GM21381 (cell line): Measurements from ENCODE around the gene TUBGCP2.

Experiments
- ATAC-seq: cut with Tn5 transposase; IDR thresholded peaks from one replicate; pipeline ENCODE4 v1.9.1; 2021; ENCODE audit warnings: mild to moderate bottlenecking, moderate library complexity; ENCODE audit not compliant: unreplicated experiment

TUBGCP2 gene, protein sequence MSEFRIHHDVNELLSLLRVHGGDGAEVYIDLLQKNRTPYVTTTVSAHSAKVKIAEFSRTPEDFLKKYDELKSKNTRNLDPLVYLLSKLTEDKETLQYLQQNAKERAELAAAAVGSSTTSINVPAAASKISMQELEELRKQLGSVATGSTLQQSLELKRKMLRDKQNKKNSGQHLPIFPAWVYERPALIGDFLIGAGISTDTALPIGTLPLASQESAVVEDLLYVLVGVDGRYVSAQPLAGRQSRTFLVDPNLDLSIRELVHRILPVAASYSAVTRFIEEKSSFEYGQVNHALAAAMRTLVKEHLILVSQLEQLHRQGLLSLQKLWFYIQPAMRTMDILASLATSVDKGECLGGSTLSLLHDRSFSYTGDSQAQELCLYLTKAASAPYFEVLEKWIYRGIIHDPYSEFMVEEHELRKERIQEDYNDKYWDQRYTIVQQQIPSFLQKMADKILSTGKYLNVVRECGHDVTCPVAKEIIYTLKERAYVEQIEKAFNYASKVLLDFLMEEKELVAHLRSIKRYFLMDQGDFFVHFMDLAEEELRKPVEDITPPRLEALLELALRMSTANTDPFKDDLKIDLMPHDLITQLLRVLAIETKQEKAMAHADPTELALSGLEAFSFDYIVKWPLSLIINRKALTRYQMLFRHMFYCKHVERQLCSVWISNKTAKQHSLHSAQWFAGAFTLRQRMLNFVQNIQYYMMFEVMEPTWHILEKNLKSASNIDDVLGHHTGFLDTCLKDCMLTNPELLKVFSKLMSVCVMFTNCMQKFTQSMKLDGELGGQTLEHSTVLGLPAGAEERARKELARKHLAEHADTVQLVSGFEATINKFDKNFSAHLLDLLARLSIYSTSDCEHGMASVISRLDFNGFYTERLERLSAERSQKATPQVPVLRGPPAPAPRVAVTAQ

DNA sequence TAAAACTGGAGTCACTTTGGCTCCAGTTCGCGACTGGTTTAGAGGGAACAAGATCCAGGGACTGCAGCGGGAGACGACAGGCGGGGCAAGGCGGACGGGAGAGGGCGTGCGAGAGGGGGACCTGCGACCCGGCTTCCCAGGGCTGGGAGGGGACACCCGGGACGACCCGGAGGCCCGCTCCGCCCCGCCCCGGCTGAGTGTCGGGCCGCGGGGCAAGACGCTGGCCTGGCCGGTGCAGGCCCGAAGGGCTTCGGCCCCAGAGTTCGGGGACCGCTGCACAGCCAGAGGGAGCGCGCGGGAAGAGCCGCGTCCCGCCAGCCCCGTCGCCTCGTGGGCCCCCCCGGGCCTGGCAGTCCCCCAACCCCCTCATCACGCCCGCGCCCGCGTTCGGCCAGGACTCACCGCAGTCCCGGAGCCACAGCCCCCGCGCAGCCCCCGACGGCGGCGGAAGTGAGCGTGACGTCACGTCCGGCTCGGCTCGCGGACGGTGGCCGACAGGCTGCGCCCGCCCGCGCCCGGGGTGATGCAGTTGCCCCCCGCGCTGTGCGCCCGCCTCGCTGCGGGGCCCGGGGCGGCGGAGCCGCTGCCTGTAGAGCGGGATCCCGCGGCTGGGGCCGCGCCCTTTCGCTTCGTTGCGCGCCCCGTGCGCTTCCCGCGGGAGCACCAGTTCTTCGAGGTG is at the start of gene TUBGCP2, which contains the start of gene ZNF511:
Gene TUBGCP2 (minus strand): TSS at position 452 of the 679 bp plus-strand sequence. CDS start 5,931 bp downstream, outside the sequence.
Gene ZNF511 (plus strand): TSS at position 494 of the 679 bp plus-strand sequence. CDS start 30 bp downstream, at position 524.
- ATAC-seq = peak; percentile 72

DNA sequence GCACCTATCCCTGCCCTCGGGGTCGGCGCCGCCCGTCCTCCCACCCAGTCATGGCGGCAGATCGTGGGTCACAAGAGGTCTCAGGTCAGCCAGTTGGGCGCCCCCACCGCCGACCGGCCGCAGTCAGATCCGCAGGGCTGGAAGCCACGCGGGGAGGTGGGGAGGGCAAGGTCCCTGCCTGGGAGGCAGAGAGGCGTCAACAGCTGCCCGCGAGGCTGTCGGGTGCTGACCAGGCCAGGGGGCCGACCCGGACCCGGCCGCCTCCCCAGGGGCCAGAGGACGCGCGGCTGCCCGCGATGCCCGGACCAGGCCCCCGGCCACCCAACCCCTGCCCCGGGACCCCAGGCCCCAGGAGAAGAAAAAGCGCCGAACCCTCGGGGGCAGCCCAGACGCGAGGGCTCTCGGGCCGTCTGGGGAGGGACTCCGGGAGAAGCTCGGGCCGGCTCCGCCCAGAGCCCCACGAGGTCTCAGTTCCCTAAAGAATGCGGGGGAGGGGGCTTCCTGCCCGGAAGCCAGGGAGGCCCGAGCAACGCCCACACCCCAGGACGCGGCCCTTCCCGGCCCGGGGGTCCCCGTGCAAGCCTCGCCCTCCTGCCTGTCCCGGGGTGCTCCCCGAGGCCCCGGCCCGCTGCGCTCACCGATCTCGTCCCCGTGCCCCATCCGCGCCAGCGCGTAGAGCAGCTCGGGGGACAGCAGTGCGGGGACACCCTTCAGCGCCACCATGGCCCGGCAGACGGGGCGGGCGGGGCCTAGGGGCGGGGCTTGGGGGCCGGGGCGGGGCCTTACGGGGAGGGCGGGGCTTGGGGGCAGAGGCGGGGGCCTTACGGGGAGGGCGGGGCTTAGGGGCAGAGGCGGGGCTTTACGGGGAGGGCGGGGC is 48.9 kb upstream of the TUBGCP2 start, which contains the start of gene FUOM:
Gene FUOM (minus strand): TSS at position 735 of the 877 bp plus-strand sequence. CDS start 12 bp downstream, at position 723.
- peak; percentile 68 for ATAC-seq

DNA sequence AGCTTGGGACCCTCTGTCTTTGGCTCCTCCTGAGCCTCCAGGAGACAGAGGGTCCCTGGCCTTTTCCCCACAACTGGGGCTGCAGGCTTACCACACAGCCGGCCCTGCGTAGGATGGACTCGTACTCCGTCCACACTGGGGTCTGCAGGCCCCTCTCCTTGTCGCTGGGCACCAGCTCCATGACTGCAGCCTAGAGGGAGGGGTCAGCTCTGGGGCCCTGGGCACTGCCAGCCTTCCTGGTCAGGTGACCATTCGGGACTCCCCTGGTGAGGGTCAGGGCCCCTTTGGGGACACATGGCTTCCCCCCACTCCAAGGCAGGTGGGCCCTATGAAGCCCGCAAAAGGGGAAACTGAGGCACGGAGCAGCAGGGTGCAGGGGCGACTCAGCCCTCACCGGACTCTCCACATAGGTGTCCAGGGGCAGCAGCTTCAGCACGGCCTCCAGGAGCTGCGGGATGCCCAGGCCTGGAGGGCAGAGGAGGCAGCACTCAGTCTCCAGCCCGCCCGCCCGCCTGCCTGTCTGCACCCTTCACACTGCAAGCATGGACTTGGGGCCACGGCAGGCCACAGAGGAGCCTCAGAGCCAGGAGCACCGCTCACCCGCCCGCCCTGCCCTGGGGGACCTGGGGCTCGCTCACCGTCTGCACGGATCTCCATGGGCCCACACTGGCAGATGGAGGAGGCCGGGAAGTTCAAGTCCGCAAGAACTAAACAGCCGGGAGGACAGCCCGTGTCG is 48.0 kb upstream of the TUBGCP2 start:
- no peak for ATAC-seq

DNA sequence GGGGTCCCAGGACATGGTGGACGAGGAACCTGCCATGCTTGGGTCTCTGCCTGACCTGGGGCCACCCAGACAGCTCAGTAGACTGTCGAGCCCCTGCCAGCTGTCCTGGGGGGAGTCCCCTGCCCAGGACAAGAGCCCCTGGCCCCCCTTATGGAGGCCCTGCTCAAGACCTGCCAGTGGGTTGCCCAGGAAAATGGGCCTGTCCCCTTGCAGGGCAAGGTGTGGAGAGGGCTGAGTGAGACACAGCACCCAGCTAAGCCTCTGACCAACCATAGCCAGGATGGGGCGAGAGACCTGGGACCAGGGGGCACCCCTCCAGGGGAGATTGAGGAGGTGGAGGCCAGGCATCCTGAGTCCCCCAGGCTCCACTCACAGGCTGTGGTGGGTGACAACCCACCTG is 47.3 kb upstream of the TUBGCP2 start:
- no peak for ATAC-seq

DNA sequence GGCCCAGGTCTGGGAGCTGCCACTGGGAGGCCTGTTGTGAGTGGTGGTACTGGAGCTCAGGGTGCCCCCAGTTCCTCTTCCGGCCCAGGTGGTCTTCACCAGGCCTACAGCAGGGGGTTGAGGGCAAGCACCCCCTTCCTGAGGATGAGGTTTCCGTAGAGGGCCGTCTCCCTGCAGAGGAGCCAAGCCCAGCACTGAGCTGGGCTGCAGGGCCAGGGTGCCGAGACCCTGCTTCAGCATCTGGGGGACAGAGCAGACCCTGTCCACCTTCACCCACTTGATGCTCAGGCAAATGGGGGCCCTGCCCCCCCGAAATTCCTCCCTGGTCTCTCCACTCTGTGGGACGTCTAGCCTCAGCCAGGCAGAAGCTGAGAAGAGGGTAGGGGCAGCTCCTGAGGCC is 46.6 kb upstream of the TUBGCP2 start:
- no peak for ATAC-seq

DNA sequence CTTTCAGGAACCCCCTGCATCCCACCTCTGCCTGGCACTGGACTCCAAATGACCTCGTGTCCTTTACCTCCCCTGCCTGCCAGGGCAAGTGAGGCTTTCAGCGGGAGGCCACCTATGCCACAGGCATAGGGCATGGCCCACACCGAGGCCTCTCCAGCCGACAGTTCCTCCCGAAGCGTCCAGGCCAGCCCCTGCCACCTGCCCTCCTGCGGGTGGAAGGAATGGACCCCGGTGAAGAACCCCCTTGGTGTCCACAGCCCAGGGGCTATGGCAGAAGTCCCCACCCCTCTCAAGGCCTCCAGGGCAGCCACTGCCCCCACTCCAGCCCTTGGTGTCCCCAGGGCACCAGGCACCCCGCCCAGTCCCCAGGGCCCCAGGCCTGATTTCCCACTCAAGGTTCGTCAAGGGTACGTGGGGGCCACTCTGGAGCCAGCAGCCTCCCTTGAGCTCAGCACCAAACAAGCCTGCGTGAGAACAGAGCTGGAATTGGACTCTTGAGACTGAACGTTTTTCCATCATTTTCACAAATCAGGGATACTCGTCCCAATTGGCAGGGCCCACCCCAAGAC is 46.1 kb upstream of the TUBGCP2 start:
- no peak for ATAC-seq

DNA sequence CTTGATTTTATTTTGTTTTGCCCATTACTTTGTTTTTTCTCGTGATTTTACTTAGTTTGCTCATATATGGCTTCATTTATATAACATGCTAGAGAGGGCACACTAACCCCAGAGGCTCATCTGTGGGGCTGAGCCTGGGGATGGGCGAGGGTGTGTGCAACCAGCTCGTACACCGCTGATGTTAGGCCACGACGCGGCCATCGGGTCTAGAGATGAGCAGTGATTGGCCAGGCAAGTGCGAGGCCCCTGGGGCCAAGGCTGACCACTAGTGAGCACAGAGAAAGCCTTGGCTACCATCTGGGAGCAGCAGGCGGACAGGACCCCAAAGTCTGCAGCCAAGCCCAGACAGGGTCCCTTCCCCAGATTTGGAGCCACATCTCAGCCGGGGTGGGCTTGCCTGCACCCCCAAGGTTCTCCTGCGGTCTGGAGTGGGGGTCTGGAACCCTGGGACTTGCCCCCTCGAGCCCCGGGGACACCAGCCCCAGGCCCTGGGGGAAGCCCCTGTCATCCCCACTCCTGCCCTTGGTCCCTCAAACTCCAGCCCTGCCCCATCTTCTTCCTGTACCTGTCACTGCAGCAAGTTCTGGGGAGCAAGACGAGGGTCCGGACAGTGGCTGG is 45.4 kb upstream of the TUBGCP2 start:
- ATAC-seq = no peak

DNA sequence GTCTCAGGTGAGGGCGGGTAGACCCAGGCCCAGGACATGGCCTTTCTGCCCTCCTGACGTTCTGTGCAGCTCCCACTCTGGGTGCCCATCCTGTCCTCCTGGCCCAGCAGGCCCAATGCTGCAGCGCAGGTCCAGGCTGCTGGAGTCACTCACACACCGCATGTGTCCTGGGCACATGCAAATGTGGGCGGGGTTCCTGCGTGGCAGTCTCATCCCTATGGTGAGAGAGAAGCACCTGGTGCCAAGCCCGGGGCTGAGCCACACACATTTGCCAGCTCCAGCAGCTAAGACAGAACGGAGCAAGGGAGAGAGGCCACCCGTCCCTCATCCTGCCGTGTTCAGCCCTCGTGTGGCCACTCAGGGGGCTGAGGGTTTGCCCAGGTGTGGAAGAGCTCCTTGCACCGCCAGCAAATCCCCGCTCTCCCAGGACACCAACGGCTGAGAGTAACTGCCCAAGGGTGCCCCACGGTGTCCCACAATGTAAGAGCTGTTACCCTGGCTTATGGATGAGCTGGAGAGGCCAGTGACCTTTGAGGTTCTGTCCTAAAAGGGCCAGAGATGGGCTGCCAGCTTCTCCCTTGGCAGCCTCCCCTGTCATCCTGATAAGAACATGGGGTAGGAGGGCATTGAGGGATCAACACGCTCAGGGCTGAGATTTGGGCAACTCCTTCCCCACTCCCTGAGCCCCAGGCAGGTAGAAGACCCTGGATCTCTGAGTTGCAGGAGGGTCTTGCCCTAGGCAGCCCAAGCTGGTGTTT is 44.7 kb upstream of the TUBGCP2 start:
- no peak for ATAC-seq

DNA sequence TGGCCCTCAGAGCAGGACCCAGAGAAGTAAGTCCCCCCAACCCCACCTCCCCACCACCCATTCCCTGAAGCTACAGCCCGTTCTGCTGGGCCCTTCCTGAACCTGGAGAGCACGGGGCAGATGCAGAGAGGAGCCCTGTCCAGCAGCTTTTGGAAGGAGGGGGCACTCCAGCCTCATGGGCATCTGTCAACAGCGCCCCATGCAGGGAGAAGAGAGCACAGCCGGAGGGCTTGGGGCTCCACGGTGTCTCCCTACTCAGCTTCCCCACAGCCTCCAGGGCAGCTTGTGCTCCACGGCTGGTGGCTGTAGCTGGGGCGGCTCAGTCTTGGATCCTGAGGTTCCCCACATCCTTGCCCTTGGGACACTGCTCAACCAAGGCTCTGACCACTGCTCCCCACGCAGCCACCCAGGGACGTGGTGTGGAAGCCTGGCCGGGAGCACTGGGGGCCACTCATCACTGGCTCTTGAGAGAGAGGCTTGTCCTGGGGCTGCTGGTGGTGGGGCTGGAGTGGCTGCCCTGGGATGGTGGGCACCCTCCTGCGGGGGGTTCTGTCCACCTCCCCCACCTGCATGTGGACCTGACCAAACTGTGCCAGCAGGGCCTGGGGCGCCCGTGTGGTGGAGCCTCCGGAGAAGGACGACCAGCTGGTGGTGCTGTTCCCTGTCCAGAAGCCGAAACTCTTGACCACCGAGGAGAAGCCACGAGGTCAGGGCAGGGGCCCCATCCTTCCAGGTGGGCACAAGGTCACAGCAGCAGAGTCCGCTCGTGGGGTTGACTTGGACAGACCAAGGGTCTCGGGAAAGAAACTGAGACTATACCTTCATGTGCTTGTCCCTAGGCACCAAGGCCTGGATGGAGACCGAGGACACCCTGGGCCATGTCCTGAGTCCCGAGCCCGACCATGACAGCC is 43.0 kb upstream of the TUBGCP2 start:
- no peak for ATAC-seq

DNA sequence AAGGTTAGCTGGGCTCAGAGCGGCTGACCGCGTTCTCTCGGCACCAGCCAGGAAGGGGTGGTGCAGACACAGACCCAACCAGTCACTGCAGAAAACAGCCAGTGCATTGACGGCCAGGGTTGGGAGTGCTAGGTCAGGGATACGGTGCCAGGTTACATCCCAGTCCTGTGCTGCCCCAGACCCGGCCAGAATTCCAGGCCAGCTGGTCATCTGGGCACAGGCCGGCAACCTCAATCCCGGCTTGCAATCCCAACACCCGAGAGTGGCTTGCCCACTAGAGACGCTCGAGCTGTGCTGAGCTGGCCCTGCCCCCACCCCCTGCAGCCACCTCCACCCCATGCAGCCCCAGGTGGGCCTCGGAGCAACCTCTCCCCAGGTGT is 42.3 kb upstream of the TUBGCP2 start:
- no peak for ATAC-seq

DNA sequence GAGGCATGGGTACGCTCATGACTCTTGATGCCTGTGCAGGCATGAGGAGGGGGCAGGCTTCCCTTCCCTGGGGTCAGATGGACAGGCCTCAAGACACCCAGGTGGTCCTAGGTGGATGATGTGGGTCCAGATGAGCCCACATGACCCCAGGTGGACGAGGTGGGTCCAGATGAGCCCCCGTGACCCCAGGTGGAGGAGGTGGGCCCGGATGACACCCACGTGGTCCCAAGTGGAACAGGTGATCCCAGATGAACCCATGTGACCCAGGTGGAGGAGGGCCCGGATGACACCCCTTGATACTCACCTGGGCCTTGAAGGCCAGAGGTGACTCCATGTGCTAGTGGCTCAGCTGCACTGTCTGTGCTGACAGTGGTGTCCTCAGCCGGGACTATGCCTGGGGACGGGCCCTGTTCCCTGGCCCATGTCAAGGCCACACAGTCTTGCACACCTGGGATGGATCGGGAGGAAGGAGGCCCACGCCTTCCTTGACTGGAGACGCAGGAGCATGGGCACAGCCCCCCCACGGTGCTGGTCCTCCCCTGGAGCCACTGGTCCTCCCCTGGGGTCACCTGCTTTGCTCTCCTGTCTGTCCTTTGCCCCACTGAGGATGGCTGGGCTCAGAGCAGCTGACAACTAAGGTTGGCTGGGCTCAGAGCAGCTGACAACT is 41.7 kb upstream of the TUBGCP2 start:
- ATAC-seq = no peak

DNA sequence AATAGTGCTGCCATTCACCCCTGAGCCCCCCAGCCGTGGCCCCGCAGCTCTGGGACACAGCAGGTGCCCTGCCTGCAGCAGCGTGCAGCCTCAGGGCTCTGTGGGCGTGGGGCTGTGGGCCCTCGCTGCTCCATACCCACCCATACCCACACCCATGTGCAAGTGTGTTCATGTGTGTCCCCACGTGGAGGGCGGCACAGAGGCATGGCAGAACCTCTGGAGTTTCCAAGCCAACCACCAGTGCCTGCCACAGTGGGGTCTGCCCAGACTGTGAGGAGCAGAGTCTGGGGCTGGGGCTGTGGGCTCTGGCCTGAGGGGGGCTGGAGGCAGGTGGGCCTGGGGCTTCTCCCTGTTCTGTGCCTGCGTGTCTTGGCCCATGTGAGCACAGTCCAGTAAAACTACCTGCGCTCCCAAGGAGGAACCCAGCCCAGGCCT is 40.9 kb upstream of the TUBGCP2 start:
- ATAC-seq = no peak

DNA sequence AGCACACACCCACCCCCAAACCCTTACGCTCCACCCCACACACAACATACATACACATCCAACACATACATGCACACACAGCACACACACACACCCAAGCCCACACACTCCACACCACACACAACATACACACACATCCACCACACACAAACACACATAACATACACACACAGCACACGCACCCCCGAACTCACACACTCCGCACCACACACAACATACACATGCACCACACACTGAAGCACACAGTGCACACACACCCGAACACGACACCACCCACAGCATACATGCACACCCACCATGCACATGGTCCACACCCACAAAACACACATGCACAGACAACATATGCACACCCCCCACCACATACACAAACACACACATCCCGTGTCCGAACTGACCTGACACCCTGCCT is 40.5 kb upstream of the TUBGCP2 start:
- no peak for ATAC-seq

DNA sequence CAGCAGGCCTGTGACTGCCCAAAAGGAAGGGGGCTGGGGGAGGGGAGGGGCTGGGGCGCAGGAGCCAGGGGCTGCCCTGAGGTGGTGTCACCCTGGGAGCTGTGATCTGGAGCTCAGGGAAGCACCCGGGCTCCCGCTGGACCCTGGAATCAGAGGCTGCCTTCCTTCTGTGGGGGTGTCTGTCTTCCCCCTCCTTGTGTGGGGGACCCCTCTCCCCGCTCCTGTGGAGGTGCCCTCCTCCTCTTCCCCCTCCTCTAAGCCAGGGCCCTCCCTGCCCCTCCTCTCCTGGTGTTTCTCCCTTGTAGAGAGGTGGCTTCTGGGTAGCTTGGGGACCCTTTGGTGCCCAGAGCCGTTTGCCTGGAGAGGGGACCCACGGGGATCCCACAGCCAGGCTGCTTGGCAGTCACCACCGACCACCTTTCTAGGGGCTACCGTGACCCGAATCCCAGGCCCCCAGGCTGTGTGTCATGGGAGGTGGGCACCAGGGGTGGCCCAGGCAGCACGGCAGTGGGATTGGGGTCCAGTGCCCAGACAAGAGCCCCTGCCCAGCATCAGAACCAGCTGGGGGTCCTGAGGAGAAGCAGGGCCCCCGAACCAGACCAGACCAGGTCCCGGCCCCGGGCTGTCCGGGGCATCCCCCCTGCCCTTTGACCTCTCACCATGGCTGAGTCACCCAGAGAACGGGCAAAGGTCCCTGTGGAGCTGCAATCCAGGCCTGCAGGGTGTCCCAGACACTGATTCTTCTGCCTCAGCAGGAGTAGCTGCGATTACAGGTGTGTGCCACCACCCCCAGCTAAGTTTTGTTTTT is 39.2 kb upstream of the TUBGCP2 start:
- no peak for ATAC-seq

DNA sequence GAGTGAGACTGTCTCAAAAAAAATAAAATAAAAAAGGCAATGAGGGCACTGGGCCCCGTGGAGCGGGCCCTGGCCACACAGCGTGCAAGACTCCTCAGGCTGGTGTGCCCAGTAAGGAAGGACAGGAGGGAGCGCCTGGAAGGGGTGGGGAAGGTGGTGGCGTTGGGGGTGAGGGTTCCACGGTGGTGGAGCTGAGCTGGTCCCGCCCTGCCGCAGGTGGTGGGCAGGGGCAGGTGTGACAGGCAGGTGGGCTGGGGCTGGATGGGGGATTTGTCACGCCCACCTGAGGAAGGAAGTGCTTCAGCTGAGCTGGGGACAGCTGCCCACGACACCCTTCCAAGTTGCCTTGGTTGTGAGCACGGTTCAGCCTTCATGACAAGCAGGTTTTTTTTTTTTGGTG is 37.7 kb upstream of the TUBGCP2 start:
- no peak for ATAC-seq
